HepG2 (cell line): ENCODE results near the gene PTPA. TPM values are rescaled to one million over a fixed set of nuclear protein-coding genes. Genes with fewer than 3 reads are reported as not detected.
A peak's percentile ranks its signal among the peaks of the same experiment; 100 is the strongest.

Experiments used
- CBX1 ChIP-seq: IDR thresholded peaks from one replicate; pipeline ENCODE4 v1.6.1; 2016; ENCODE audit warnings: antibody characterized with exemption, low read depth
- CENPX ChIP-seq: sonication (generic); formaldehyde crosslinking; IDR thresholded peaks from 2 replicates; pipeline ENCODE4 v1.9.0; 2021; ENCODE audit warnings: mild to moderate bottlenecking, missing genetic modification reagents, moderate library complexity
- ELF1 ChIP-seq: sonication (generic); formaldehyde crosslinking; IDR thresholded peaks from 2 replicates; pipeline ENCODE4 v1.4.0; 2020; ENCODE audit warnings: missing genetic modification reagents
- ERF ChIP-seq: IDR thresholded peaks from 2 replicates; pipeline ENCODE4 v1.6.1; 2018; ENCODE audit warnings: missing biosample characterization, missing genetic modification reagents
- HIC2 ChIP-seq: sonication (generic); formaldehyde crosslinking; IDR thresholded peaks from 2 replicates; pipeline ENCODE4 v1.9.0; 2022; ENCODE audit warnings: low read depth, missing genetic modification reagents
- KDM4B ChIP-seq: sonication (generic); formaldehyde crosslinking; IDR thresholded peaks from 2 replicates; pipeline ENCODE4 v1.4.0; 2020; ENCODE audit warnings: missing genetic modification reagents
- KLF12 ChIP-seq: sonication (generic); formaldehyde crosslinking; IDR thresholded peaks from 2 replicates; pipeline ENCODE4 v1.4.0; 2020; ENCODE audit warnings: missing genetic modification reagents, borderline replicate concordance
- MED13 ChIP-seq: sonication (generic); formaldehyde crosslinking; IDR thresholded peaks from 2 replicates; pipeline ENCODE4 v1.5.0; 2020; ENCODE audit warnings: missing genetic modification reagents
- NR2C2 ChIP-seq: sonication (generic); formaldehyde crosslinking; IDR thresholded peaks from 2 replicates; pipeline ENCODE4 v1.4.0; 2020; ENCODE audit warnings: missing genetic modification reagents, mild to moderate bottlenecking, moderate library complexity, borderline replicate concordance
- RARA ChIP-seq: IDR thresholded peaks from 2 replicates; pipeline ENCODE4 v1.6.1; 2016; ENCODE audit warnings: missing genetic modification reagents, missing compliant biosample characterization
- SMAD9 ChIP-seq: sonication (generic); formaldehyde crosslinking; IDR thresholded peaks from 2 replicates; pipeline ENCODE4 v1.5.1; 2020; ENCODE audit warnings: mild to moderate bottlenecking, missing genetic modification reagents
- U2AF1 ChIP-seq: fragments of 200-400 bp; formaldehyde crosslinking; optimal IDR thresholded peaks from 2 replicates; pipeline ENCODE3; 2017; ENCODE audit warnings: mild to moderate bottlenecking, low read depth, low read length
- ZBTB26 ChIP-seq: IDR thresholded peaks from 2 replicates; pipeline ENCODE4 v1.6.1; 2016; ENCODE audit warnings: missing compliant biosample characterization, missing genetic modification reagents, borderline replicate concordance
- ZNF180 ChIP-seq: sonication (generic); formaldehyde crosslinking; IDR thresholded peaks from 2 replicates; pipeline ENCODE4 v1.4.0; 2020; ENCODE audit warnings: low read depth, missing genetic modification reagents, borderline replicate concordance
- ZNF274 ChIP-seq: sonication (generic); formaldehyde crosslinking; IDR thresholded peaks from 2 replicates; pipeline ENCODE4 v1.5.1; 2020; ENCODE audit warnings: mild to moderate bottlenecking, missing genetic modification reagents
- ZNF446 ChIP-seq: sonication (generic); formaldehyde crosslinking; IDR thresholded peaks from 2 replicates; pipeline ENCODE4 v1.5.0; 2020; ENCODE audit warnings: mild to moderate bottlenecking, missing genetic modification reagents
- ZNF451 ChIP-seq: sonication (generic); formaldehyde crosslinking; IDR thresholded peaks from 2 replicates; pipeline ENCODE4 v1.5.0; 2020; ENCODE audit warnings: mild to moderate bottlenecking, missing genetic modification reagents
- ZNF460 ChIP-seq: sonication (generic); formaldehyde crosslinking; IDR thresholded peaks from 2 replicates; pipeline ENCODE4 v1.5.1; 2020; ENCODE audit warnings: missing genetic modification reagents, mild to moderate bottlenecking, borderline replicate concordance
- ZNF512B ChIP-seq: sonication (generic); formaldehyde crosslinking; IDR thresholded peaks from 2 replicates; pipeline ENCODE4 v1.5.1; 2020; ENCODE audit warnings: missing genetic modification reagents, mild to moderate bottlenecking, borderline replicate concordance
- ZNF580 ChIP-seq: IDR thresholded peaks from 2 replicates; pipeline ENCODE4 v1.6.1; 2016; ENCODE audit warnings: low read depth, borderline replicate concordance
- ZNF713 ChIP-seq: sonication (generic); formaldehyde crosslinking; IDR thresholded peaks from 2 replicates; pipeline ENCODE4 v1.4.0; 2020; ENCODE audit warnings: mild to moderate bottlenecking, missing genetic modification reagents
- ZSCAN20 ChIP-seq: sonication (generic); formaldehyde crosslinking; IDR thresholded peaks from 2 replicates; pipeline ENCODE4 v1.4.0; 2020; ENCODE audit warnings: missing genetic modification reagents, mild to moderate bottlenecking, borderline replicate concordance
- polyA plus RNA-seq, 8 experiments: library from polyadenylated mRNA; depleted of rRNA in 3 of 8; stranded (reverse) in 7 of 8; unstranded in 1 of 8; fragments of >200 nt; fragmentation: Illumina TruSeq in 4 of 8; extraction: Trizol in 4 of 8; gene quantifications; 2 replicates each; pipeline versions ENCODE4 v1.2.1 to v1.2.3, GENCODE V29; 2011 to 2016; ENCODE audit warnings: low read depth in 4 of 8, missing spikeins in 1 of 8, mixed read lengths in 1 of 8; ENCODE audit not compliant: insufficient read depth in 1 of 8
- total RNA-seq, 5 experiments: library from RNA; depleted of rRNA; stranded (reverse); fragments of >200 nt; fragmentation: Illumina TruSeq; extraction: Trizol; gene quantifications; 2 replicates each; pipeline ENCODE4 v1.2.3, GENCODE V29; 2016; ENCODE audit warnings: low read depth in 1 of 5

Gene PTPA
- total and polyA plus RNA-seq, 2 of the 13 experiments (the other 11 are each of a cell fraction or from before 2014, with no cell fraction given), result 79.3 to 105 TPM

GRCh38 chr9:129174102-129174723, 63.0 kb downstream of the PTPA start (continued):
- TF ChIP-seq ZNF512B (no peak), CBX1 (no peak), U2AF1 (no peak), ZNF460 (0 out of 2 replicates have a peak, but pooled peaks have one; percentile 22), HIC2 (CRISPR knock-in tag) (no peak), NR2C2 (CRISPR knock-in tag) (no peak), CENPX (no peak), ZNF580 (no peak; the same call in 1 of the 2 replicates), ZNF713 (CRISPR knock-in tag) (no peak), ZBTB26 (no peak; the same call in 1 of the 2 replicates), ERF (CRISPR knock-in tag) (peak; percentile 61; the same call in 1 of the 2 replicates), ZNF274 (CRISPR knock-in tag) (peak; percentile 60; the same call in 1 of the 2 replicates), ELF1 (no peak; the same call in 1 of the 2 replicates), ZNF446 (CRISPR knock-in tag) (no peak), KDM4B (CRISPR knock-in tag) (peak; percentile 9; the same call in 1 of the 2 replicates), KLF12 (CRISPR knock-in tag) (no peak), ZNF451 (CRISPR knock-in tag) (no peak), ZSCAN20 (CRISPR knock-in tag) (peak; percentile 54; the same call in 1 of the 2 replicates), MED13 (CRISPR knock-in tag) (no peak), ZNF180 (no peak), SMAD9 (CRISPR knock-in tag) (no peak), RARA (CRISPR knock-in tag) (0 out of 2 replicates have a peak, but pooled peaks have one; percentile 25)
